SU-DHL-6 (cell line): ENCODE data around the gene SOHLH2.

ENCODE experiments used
- H2AFZ ChIP-seq: fragments of 200-600 bp; sonication (generic); 2 replicates; pipeline ENCODE4 v1.6.1; 2014; ENCODE audit warnings: low read depth, mild to moderate bottlenecking, moderate library complexity, mixed read lengths, antibody characterized with exemption, low read length; ENCODE audit not compliant: severe bottlenecking
- H3F3A ChIP-seq: fragments of 200-600 bp; shearing (Covaris generic); 2 replicates; pipeline ENCODE4 v1.6.0; 2016; ENCODE audit warnings: antibody characterized with exemption, mild to moderate bottlenecking; ENCODE audit not compliant: insufficient read depth
- H3K27ac ChIP-seq: fragments of 200-600 bp; sonication (generic); 2 replicates; pipeline ENCODE4 v1.5.1; 2016; ENCODE audit warnings: low read depth, mild to moderate bottlenecking, low read length, moderate library complexity, mixed read lengths
- H3K27me3 ChIP-seq: fragments of 200-600 bp; sonication (generic), shearing (Covaris generic); 2 replicates; pipeline ENCODE4 v1.6.0; 2014; ENCODE audit warnings: mild to moderate bottlenecking, low read length
- H3K36me3 ChIP-seq: fragments of 200-600 bp; sonication (generic); 2 replicates; pipeline ENCODE4 v1.6.1; 2014; ENCODE audit warnings: mild to moderate bottlenecking, low read length, mixed read lengths
- H3K4me2 ChIP-seq: fragments of 300-600, 200-600 bp; shearing (Covaris generic), sonication (generic); 2 replicates; pipeline ENCODE4 v1.6.0; 2014; ENCODE audit warnings: low read length, low read depth, mild to moderate bottlenecking; ENCODE audit not compliant: poor library complexity, severe bottlenecking
- H3K4me3 ChIP-seq: fragments of 200-600 bp; sonication (generic); 2 replicates; pipeline ENCODE4 v1.5.1; 2014; ENCODE audit warnings: antibody characterized with exemption, low read length, mild to moderate bottlenecking, mixed read lengths; ENCODE audit not compliant: insufficient read depth, poor library complexity, severe bottlenecking
- H3K79me2 ChIP-seq: fragments of 200-600 bp; sonication (generic); 2 replicates; pipeline ENCODE4 v1.6.1; 2014; ENCODE audit warnings: mild to moderate bottlenecking, low read length, moderate library complexity; ENCODE audit not compliant: insufficient read depth
- H3K9ac ChIP-seq: fragments of 200-600 bp; sonication (generic); 2 replicates; pipeline ENCODE4 v1.7.0; 2014; ENCODE audit warnings: mild to moderate bottlenecking, low read length
- H3K9me2 ChIP-seq: fragments of 200-600 bp; sonication (generic); replicated peaks from 2 replicates; pipeline ENCODE4 v1.6.1; 2014; ENCODE audit warnings: low read length; ENCODE audit not compliant: insufficient read depth
- H3K9me3 ChIP-seq: fragments of 200-600 bp; sonication (generic); 2 replicates; pipeline ENCODE4 v1.6.1; 2014; ENCODE audit warnings: low read length, mixed read lengths; ENCODE audit not compliant: insufficient read depth
- H4K20me1 ChIP-seq: fragments of 200-600 bp; sonication (generic); 2 replicates; pipeline ENCODE4 v1.6.1; 2014; ENCODE audit warnings: low read depth, mild to moderate bottlenecking, antibody characterized with exemption, low read length, moderate library complexity, mixed read lengths
- EZH2phosphoT487 ChIP-seq: fragments of 200-600 bp; sonication (generic), shearing (Covaris generic); conservative IDR thresholded peaks from 2 replicates; pipeline ENCODE4 v1.6.1; 2018; ENCODE audit warnings: mild to moderate bottlenecking, antibody characterized with exemption, low read length, moderate library complexity, mixed read lengths
- TF ChIP-seq, protein P1 (sequence below): fragments of 200-600 bp; sonication (generic); IDR thresholded peaks from one replicate; pipeline ENCODE4 v1.5.1; 2017; ENCODE audit warnings: antibody characterized with exemption, mild to moderate bottlenecking, low read length, moderate library complexity; ENCODE audit not compliant: insufficient read depth, poor library complexity, severe bottlenecking

Gene SOHLH2

DNA sequence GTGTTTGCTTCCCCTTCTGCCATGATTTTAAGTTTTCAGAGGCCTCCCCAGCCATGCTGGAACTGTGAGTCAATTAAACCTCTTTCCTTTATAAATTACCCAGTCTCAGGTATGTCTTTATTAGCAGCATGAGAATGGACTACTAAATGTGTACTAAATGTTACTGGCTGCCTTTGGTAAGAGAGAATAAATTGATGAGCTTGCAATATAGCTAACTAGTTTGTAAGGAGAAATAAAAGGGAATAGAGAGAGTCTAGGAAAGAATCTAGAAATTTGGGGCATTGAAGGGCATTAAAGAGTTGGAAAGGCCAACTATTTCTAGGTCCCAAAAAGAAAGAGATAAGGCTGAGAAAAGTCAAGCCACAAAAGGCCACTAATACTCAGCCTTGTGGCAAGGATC lies 5.5 kb upstream of the SOHLH2 start:
- H3K9me3 ChIP-seq = no peaks in the 10 kb centered on the region
- TF ChIP-seq, protein P1, sequence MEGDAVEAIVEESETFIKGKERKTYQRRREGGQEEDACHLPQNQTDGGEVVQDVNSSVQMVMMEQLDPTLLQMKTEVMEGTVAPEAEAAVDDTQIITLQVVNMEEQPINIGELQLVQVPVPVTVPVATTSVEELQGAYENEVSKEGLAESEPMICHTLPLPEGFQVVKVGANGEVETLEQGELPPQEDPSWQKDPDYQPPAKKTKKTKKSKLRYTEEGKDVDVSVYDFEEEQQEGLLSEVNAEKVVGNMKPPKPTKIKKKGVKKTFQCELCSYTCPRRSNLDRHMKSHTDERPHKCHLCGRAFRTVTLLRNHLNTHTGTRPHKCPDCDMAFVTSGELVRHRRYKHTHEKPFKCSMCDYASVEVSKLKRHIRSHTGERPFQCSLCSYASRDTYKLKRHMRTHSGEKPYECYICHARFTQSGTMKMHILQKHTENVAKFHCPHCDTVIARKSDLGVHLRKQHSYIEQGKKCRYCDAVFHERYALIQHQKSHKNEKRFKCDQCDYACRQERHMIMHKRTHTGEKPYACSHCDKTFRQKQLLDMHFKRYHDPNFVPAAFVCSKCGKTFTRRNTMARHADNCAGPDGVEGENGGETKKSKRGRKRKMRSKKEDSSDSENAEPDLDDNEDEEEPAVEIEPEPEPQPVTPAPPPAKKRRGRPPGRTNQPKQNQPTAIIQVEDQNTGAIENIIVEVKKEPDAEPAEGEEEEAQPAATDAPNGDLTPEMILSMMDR = no peak
- no peaks in the 10 kb centered on the region for H3F3A ChIP-seq

DNA sequence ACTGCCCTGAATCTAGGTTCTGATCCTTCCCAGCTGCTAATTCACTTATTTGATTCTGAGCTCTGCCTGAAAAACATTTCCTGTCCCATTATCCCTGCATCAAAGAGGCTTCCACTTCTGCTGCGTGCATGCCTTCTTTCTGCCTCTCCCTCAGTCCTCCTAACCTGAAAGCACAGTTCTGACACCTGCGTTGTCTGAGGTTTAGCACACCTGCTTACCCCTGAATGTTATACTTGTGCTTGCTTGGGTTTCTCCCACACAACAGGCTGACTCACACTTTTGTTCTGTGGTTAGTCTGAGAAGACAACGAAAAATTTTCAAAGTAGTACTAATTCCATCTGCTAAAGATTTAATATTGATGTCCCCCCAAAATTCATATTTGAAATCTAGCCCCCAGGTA lies 3.1 kb upstream of the SOHLH2 start:
- H3K4me2 ChIP-seq = no peak overlapping the region
- 0 out of 2 replicates have a peak, but pooled peaks cover 4% of the 10 kb centered on the region for H3K9me3 ChIP-seq
- no peaks in the 10 kb centered on the region for H3K79me2 ChIP-seq
- H3K36me3 ChIP-seq = no peaks in the 10 kb centered on the region
- no peaks in the 10 kb centered on the region for H3K27me3 ChIP-seq
- H3K9ac ChIP-seq = no peak overlapping the region
- H3K9me2 ChIP-seq = no peaks in the 10 kb centered on the region
- H2AFZ ChIP-seq = no peak overlapping the region
- no peaks in the 10 kb centered on the region for H4K20me1 ChIP-seq
- no peak for TF ChIP-seq EZH2phosphoT487
- TF ChIP-seq, protein P1 = no peak
- H3K4me3 ChIP-seq = no peak overlapping the region
- no peak overlapping the region for H3K27ac ChIP-seq
- no peaks in the 10 kb centered on the region for H3F3A ChIP-seq

More for the DNA sequence above, 5.5 kb upstream of the SOHLH2 start:
- H3K27ac ChIP-seq = no peak overlapping the region
- no peak overlapping the region for H3K9ac ChIP-seq
- H3K36me3 ChIP-seq = no peaks in the 10 kb centered on the region
- H3K9me2 ChIP-seq = no peaks in the 10 kb centered on the region
- H3K4me3 ChIP-seq = no peak overlapping the region
- H2AFZ ChIP-seq = no peak overlapping the region
- no peak overlapping the region for H3K4me2 ChIP-seq
- no peaks in the 10 kb centered on the region for H4K20me1 ChIP-seq
- H3K79me2 ChIP-seq = no peaks in the 10 kb centered on the region
- H3K27me3 ChIP-seq = no peaks in the 10 kb centered on the region

DNA sequence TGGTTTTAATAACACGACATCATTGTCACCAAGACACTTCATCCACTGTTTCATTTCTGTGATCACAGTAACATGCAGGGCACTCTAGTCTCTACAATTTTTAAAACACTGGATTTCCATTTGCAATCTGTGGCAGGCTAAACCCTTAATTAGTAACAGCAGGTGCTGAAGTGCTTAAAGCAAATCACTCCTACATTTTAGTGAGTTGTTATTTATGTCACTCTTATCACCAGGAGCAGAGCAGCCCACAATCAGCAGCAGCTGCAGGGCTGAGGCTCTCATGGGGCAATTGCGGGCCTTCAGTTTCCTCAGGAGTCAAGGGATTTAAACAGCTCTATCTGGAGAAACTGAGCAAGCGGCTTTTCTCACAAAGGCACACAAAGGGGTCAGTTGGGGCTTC lies 1.6 kb downstream of the SOHLH2 start:
- Histone ChIP-seq H3K79me2 (no peaks in the 10 kb centered on the region), H4K20me1 (no peaks in the 10 kb centered on the region), H3K36me3 (no peaks in the 10 kb centered on the region), H3K9ac (no peak overlapping the region), H3F3A (no peaks in the 10 kb centered on the region), H3K4me2 (no peak overlapping the region), H3K27ac (no peak overlapping the region), H3K9me2 (no peaks in the 10 kb centered on the region), H3K9me3 (0 out of 2 replicates have a peak, but pooled peaks cover 4% of the 10 kb centered on the region), H2AFZ (no peak overlapping the region), H3K4me3 (no peak overlapping the region), H3K27me3 (no peaks in the 10 kb centered on the region)
- no peak for TF ChIP-seq EZH2phosphoT487
- TF ChIP-seq, protein P1 = no peak
